Testis (tissue), 2 donors: ENCODE measurements around the gene GALNT9.

ENCODE experiments used
- POLR2A ChIP-seq: fragments of 450-650 bp; IDR thresholded peaks from one replicate; pipeline ENCODE4 v1.6.1; 2017; ENCODE audit warnings: antibody characterized with exemption, mild to moderate bottlenecking, moderate library complexity
- TF ChIP-seq, protein P1 (sequence below), 3 experiments: fragments of 450-650 bp in 2 of 3; fragments of 200-600 bp in 1 of 3; sonication (generic) in 1 of 3; IDR thresholded peaks; one replicate each; pipeline ENCODE4 v1.5.1; 2016 to 2019; ENCODE audit warnings: antibody characterized with exemption in 3 of 3, mild to moderate bottlenecking in 2 of 3, moderate library complexity in 1 of 3

DNA sequence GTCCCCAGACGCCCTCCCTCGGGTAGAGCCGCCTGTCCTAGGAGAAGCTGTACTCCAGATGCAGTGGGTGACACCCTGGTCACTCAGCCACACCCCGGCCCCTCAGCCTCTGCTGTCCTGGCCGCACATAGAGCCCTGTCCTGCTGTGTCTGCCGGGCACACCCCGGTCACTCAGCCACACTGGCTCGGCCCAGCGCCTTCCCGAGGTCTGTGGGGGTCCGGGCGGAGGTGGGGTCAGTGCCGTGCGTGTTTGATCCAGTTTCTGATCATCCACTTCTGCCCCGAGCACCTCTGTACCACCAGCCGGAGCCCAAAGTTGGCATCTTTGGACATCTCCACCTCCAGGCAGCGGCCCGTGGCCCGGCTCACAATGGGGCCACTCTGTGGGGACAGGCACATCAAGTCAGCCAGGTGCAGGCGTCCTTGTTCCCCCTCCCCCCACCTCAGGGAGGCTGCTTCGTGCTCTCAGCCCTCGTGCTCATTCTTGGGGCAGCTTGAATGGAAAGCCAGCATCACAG, 132.5 kb downstream of the GALNT9 start:
- TF ChIP-seq, protein P1, sequence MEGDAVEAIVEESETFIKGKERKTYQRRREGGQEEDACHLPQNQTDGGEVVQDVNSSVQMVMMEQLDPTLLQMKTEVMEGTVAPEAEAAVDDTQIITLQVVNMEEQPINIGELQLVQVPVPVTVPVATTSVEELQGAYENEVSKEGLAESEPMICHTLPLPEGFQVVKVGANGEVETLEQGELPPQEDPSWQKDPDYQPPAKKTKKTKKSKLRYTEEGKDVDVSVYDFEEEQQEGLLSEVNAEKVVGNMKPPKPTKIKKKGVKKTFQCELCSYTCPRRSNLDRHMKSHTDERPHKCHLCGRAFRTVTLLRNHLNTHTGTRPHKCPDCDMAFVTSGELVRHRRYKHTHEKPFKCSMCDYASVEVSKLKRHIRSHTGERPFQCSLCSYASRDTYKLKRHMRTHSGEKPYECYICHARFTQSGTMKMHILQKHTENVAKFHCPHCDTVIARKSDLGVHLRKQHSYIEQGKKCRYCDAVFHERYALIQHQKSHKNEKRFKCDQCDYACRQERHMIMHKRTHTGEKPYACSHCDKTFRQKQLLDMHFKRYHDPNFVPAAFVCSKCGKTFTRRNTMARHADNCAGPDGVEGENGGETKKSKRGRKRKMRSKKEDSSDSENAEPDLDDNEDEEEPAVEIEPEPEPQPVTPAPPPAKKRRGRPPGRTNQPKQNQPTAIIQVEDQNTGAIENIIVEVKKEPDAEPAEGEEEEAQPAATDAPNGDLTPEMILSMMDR (IDR thresholded peaks at IDR 0.05) = no peak
- no peak for TF ChIP-seq POLR2A
